HEK293T (cell line): ENCODE measurements around the gene OSMR.

Experiments
- CTCF ChIA-PET: fragments of 350-600 bp; formaldehyde crosslinking; extraction: SDS; loops from one replicate; lab custom pipeline; 2021; ENCODE audit warnings: antibody characterized with exemption, inconsistent platforms; lab: Yijun Ruan, JAX
- POLR2A ChIA-PET: fragments of 350-600 bp; formaldehyde crosslinking; extraction: SDS; loops from one replicate; lab custom pipeline; 2020; ENCODE audit warnings: antibody characterized with exemption, inconsistent platforms; lab: Yijun Ruan, JAX
- DNase-seq: peaks from one replicate; pipeline ENCODE4 v3.0.0; 2012; ENCODE audit warnings: mixed read lengths; ENCODE audit errors: extremely low spot score
- ARNT ChIP-seq: fragments of 450-650 bp; IDR thresholded peaks from 2 replicates; pipeline ENCODE4 v1.6.1; 2017; ENCODE audit warnings: mild to moderate bottlenecking
- BHLHE40 ChIP-seq: fragments of 450-650 bp; IDR thresholded peaks from 2 replicates; pipeline ENCODE4 v1.6.1; 2016; ENCODE audit warnings: mild to moderate bottlenecking, moderate library complexity, borderline replicate concordance
- CTBP1 ChIP-seq: fragments of 450-650 bp; IDR thresholded peaks from 2 replicates; pipeline ENCODE4 v1.6.1; 2016; ENCODE audit warnings: borderline replicate concordance
- ELF4 ChIP-seq: fragments of 450-650 bp; IDR thresholded peaks from 2 replicates; pipeline ENCODE4 v1.6.1; 2017; ENCODE audit warnings: antibody characterized with exemption
- FOXA1 ChIP-seq: fragments of 450-650 bp; IDR thresholded peaks from 2 replicates; pipeline ENCODE4 v1.6.1; 2016; ENCODE audit warnings: mild to moderate bottlenecking
- FOXK2 ChIP-seq: fragments of 450-650 bp; IDR thresholded peaks from 2 replicates; pipeline ENCODE4 v1.6.1; 2016; ENCODE audit warnings: mild to moderate bottlenecking
- FOXM1 ChIP-seq: fragments of 450-650 bp; IDR thresholded peaks from 2 replicates; pipeline ENCODE4 v1.6.1; 2017; ENCODE audit warnings: mild to moderate bottlenecking, borderline replicate concordance
- HDGF ChIP-seq: fragments of 450-650 bp; IDR thresholded peaks from 2 replicates; pipeline ENCODE4 v1.6.1; 2017; ENCODE audit warnings: antibody characterized with exemption, borderline replicate concordance
- L3MBTL2 ChIP-seq: fragments of 450-650 bp; conservative IDR thresholded peaks from 2 replicates; pipeline ENCODE4 v1.6.1; 2016; ENCODE audit warnings: mild to moderate bottlenecking
- LEF1 ChIP-seq: fragments of 450-650 bp; IDR thresholded peaks from 2 replicates; pipeline ENCODE4 v1.6.1; 2017; ENCODE audit warnings: mild to moderate bottlenecking, borderline replicate concordance
- NFRKB ChIP-seq: fragments of 450-650 bp; IDR thresholded peaks from 2 replicates; pipeline ENCODE4 v1.6.1; 2016; ENCODE audit warnings: mild to moderate bottlenecking, moderate library complexity
- PKNOX1 ChIP-seq: fragments of 450-650 bp; IDR thresholded peaks from 2 replicates; pipeline ENCODE4 v1.6.1; 2016
- SP1 ChIP-seq: fragments of 450-650 bp; IDR thresholded peaks from 2 replicates; pipeline ENCODE4 v1.6.1; 2017
- SUZ12 ChIP-seq: fragments of 450-650 bp; IDR thresholded peaks from 2 replicates; pipeline ENCODE4 v1.6.1; 2016; ENCODE audit warnings: mild to moderate bottlenecking
- TARDBP ChIP-seq: fragments of 450-650 bp; IDR thresholded peaks from 2 replicates; pipeline ENCODE4 v1.6.1; 2016
- ZNF384 ChIP-seq: fragments of 450-650 bp; IDR thresholded peaks from 2 replicates; pipeline ENCODE4 v1.6.1; 2016

OSMR gene

GRCh38 chr5:38923661-38924451 is 78.0 kb downstream of the OSMR start:
- ChIA-PET POLR2A (no interaction called here), CTCF (interaction anchor here (0.6 to 0.7 kb wide), 2 partner anchors 501 to 660 kb away, joined by 3 read pairs; no protein-coding TSS in a partner anchor)
- DNase-seq = no peak
- TF ChIP-seq ZNF384 = no peak
- TF ChIP-seq TARDBP = no peak
- no peak for TF ChIP-seq FOXM1
- no peak for TF ChIP-seq BHLHE40
- TF ChIP-seq NFRKB = no peak
- no peak for TF ChIP-seq CTBP1
- no peak for TF ChIP-seq PKNOX1
- TF ChIP-seq SP1 = no peak
- no peak for TF ChIP-seq ARNT
- TF ChIP-seq L3MBTL2 = no peak
- TF ChIP-seq FOXA1 = no peak
- TF ChIP-seq HDGF = no peak
- no peak for TF ChIP-seq SUZ12
- no peak for TF ChIP-seq FOXK2
- no peak for TF ChIP-seq ELF4
- no peak for TF ChIP-seq LEF1

GRCh38 chr5:38925154-38925925 is 79.5 kb downstream of the OSMR start:
- TF ChIP-seq NFRKB = no peak
- TF ChIP-seq SUZ12 = no peak
- TF ChIP-seq HDGF = no peak
- ChIA-PET POLR2A (no interaction called here), CTCF (interaction anchor here (0.7 kb wide), 1 partner anchor 468 kb away, joined by 4 read pairs; no protein-coding TSS in a partner anchor)
- no peak for DNase-seq

- POLR2A ChIA-PET = no interaction called here
- no peak for DNase-seq
- TF ChIP-seq FOXM1 (no peak), FOXK2 (no peak), SP1 (no peak), FOXA1 (no peak), NFRKB (no peak), ARNT (no peak), PKNOX1 (no peak), ELF4 (no peak), LEF1 (no peak), SUZ12 (no peak), TARDBP (no peak)
- CTCF ChIA-PET = no interaction called here
Observed at GRCh38 chr5:38926121-38926520, 80.3 kb downstream of the OSMR start.

GRCh38 chr5:38927470-38927869 is 81.7 kb downstream of the OSMR start:
- CTCF ChIA-PET = interaction anchor here (0.6 kb wide), 1 partner anchor 486 kb away, joined by 3 read pairs; no protein-coding TSS in a partner anchor
- TF ChIP-seq ARNT (no peak), NFRKB (no peak), ELF4 (no peak), PKNOX1 (no peak), TARDBP (no peak), FOXA1 (no peak), LEF1 (no peak), SP1 (no peak), HDGF (no peak), SUZ12 (no peak), FOXM1 (no peak), ZNF384 (no peak), CTBP1 (no peak), L3MBTL2 (no peak), FOXK2 (no peak), BHLHE40 (no peak)
- DNase-seq = no peak
- POLR2A ChIA-PET = no interaction called here

GRCh38 chr5:38929838-38930237 is 84.0 kb downstream of the OSMR start:
- ChIA-PET POLR2A (no interaction called here), CTCF (no interaction called here)
- TF ChIP-seq HDGF (no peak), ELF4 (no peak), SP1 (no peak), ZNF384 (no peak)
- no peak for DNase-seq

GRCh38 chr5:38931731-38932130 is 85.9 kb downstream of the OSMR start:
- TF ChIP-seq FOXM1 (no peak), FOXK2 (no peak), ARNT (no peak)
- CTCF ChIA-PET = no interaction called here
- no peak for DNase-seq
- POLR2A ChIA-PET = no interaction called here
